ENCODE data around the gene TMEM250. TPM values are rescaled to one million over a fixed set of nuclear protein-coding genes. Genes with fewer than 3 reads are reported as not detected.
A peak's percentile ranks its signal among the peaks of the same experiment; 100 is the strongest.

TMEM250 gene
- total RNA-seq, 4 donors from 2014 or later, result 28.7 to 66.1 (median 45.3) TPM

DNA sequence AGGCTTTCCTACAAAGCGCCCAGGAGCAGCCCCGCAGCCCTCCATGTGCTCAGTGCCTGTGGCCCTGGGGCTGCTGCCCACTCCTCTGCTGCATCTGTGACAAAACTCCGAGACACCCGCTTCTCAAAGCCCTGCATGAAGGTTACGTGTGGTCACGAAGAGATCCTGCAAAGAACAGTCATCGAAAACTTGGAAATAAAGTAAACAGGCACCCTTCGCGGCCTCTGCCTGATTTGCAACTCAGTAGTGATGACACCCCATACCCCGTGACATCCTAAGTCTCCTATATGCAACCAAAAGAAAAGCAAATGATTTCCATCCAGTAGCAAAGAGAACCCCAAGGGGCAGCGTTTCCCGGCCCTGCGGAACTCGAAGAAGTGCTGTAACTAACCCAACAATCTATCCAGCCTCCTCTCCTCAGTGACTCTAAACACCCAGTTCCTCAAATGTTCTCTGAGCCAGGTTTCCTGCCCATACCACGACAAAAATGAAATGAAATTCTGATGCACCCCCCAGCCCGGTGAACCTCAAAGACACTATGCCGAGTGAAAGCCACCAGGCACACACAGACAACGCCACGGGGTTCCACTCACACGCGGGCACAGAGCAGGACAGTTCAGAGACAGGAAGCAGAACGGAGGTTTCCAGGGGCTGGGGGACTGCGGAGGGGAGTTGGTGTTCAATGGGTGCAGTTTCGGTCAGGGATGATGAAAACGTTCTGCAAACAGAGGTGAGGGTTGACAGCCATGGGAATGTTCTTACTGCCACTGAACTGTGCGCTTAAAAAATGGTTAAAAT, 42.6 kb downstream of the TMEM250 start:
- H3K27ac ChIP-seq, result peak overlapping the region in 3 of 4 donors; percentile 25 to 81 (median 37)

DNA sequence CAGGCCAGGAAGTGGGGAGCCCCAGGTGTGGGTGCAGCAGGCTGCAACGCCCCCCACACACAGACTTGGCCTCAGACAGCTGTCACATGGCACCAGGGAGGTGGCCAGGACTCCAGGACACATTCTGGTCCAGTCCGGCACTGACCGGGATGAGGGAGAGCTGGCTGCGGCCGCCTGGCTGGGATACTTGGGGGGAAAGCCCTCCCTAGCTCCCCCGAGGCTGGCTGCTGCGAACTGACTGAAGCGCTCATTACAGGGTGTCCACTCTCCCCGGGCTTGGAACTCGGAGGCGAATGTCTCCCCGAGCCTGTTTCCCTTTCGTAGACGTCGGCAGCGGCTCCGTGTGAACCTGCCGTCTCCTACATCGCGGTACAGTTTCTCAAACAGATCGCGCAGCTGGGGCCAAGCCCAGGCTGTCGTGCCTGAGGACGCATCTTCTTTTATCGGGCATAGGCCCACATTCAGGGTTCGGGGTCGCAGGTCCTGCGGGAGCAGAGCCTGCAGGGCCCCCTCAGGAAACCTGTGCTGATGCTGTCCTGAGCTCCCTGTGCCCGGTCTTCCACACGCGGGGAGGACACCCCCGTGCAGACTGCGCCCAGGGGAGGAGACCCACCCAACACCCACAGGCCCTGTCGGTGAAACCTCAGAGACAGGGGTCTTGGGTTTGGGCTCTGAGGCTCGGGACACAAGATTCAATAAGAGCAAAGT, 43.4 kb downstream of the TMEM250 start:
- H3K4me1 ChIP-seq, result peaks cover 0 to 91% (median 19%) of the 10 kb centered on the region in 3 donors
- H3K4me3 ChIP-seq, result no peak overlapping the region
- peak overlapping the region in 3 of 4 donors; percentile 17 to 81 (median 37) for H3K27ac ChIP-seq
- no CpG with 5 or more reads among the region's 35 CpGs for WGBS, 2 donors (ENCODE audit: low coverage in 1 of 2)
- peaks cover 0 to 13% of the 10 kb centered on the region in 2 donors for H3K36me3 ChIP-seq
- H3K27me3 ChIP-seq, result no peaks in the 10 kb centered on the region
- ATAC-seq, result no peak
- TF ChIP-seq EP300 (IDR thresholded peaks at IDR 0.05) (no peak), POLR2AphosphoS5 (IDR thresholded peaks at IDR 0.05) (no peak), POLR2A (IDR thresholded peaks at IDR 0.05) (no peak)
- TF ChIP-seq, protein P1, sequence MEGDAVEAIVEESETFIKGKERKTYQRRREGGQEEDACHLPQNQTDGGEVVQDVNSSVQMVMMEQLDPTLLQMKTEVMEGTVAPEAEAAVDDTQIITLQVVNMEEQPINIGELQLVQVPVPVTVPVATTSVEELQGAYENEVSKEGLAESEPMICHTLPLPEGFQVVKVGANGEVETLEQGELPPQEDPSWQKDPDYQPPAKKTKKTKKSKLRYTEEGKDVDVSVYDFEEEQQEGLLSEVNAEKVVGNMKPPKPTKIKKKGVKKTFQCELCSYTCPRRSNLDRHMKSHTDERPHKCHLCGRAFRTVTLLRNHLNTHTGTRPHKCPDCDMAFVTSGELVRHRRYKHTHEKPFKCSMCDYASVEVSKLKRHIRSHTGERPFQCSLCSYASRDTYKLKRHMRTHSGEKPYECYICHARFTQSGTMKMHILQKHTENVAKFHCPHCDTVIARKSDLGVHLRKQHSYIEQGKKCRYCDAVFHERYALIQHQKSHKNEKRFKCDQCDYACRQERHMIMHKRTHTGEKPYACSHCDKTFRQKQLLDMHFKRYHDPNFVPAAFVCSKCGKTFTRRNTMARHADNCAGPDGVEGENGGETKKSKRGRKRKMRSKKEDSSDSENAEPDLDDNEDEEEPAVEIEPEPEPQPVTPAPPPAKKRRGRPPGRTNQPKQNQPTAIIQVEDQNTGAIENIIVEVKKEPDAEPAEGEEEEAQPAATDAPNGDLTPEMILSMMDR (IDR thresholded peaks at IDR 0.05), result no peak
- no peaks in the 10 kb centered on the region for H3K9me3 ChIP-seq

More for the DNA sequence above, 42.6 kb downstream of the TMEM250 start:
- no peak for ATAC-seq
- TF ChIP-seq, protein P1 (IDR thresholded peaks at IDR 0.05), result no peak
- TF ChIP-seq EP300 (IDR thresholded peaks at IDR 0.05) (no peak), POLR2AphosphoS5 (IDR thresholded peaks at IDR 0.05) (no peak), POLR2A (IDR thresholded peaks at IDR 0.05) (no peak)
- H3K9me3 ChIP-seq, result no peaks in the 10 kb centered on the region
- H3K36me3 ChIP-seq, result peaks cover 0 to 13% of the 10 kb centered on the region in 2 donors
- H3K27me3 ChIP-seq, result no peaks in the 10 kb centered on the region
- peaks cover 0 to 96% (median 24%) of the 10 kb centered on the region in 3 donors for H3K4me1 ChIP-seq
- H3K4me3 ChIP-seq, result no peak overlapping the region
- 68 to 82% methylated on average over 12 to 16 of the region's 26 CpGs for WGBS, 2 donors (ENCODE audit: low coverage in 1 of 2)

DNA sequence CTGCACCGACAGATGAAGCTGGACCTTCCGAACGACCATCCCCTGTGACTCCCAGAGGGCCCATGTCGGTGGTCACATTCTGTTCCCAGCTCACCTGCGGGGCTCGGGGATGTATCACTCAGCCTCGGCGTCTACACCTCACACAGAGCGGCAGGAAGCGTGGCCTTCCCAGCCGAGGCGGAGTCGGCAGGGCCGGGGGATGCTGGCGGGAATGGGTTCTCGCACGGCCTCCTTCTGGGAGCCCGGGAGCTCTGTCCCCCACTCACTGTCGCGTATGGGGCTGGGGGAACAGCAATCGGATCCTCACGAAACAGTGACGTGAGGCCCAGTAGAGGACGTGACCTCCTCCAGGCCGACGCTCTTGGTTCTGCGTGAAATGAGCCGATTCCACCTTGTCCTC, 44.0 kb downstream of the TMEM250 start:
- Histone ChIP-seq H3K36me3 (peaks cover 0 to 13% of the 10 kb centered on the region in 2 donors), H3K27ac (peak overlapping the region in 2 of 4 donors; percentile 17 to 81), H3K4me3 (no peak overlapping the region), H3K4me1 (peaks cover 0 to 91% (median 13%) of the 10 kb centered on the region in 3 donors), H3K27me3 (no peaks in the 10 kb centered on the region), H3K9me3 (no peaks in the 10 kb centered on the region)
- WGBS, 2 donors (ENCODE audit: low coverage in 1 of 2), result 80 to 100% methylated on average over 1 to 4 of the region's 28 CpGs
- no peak for TF ChIP-seq POLR2A (IDR thresholded peaks at IDR 0.05)
- TF ChIP-seq, protein P1 (IDR thresholded peaks at IDR 0.05), result no peak
- no peak for TF ChIP-seq EP300 (IDR thresholded peaks at IDR 0.05)
- ATAC-seq, result no peak

Other genes with a start within 250 kb of the TMEM250 start
- gene CAMSAP1, start 211.3 kb downstream of the TMEM250 start, total RNA-seq, result 10 to 100 TPM; 27.5 to 49.2 (median 28.2) TPM
- gene UBAC1, start 157.5 kb downstream of the TMEM250 start, total RNA-seq, result 10 to 100 TPM; 52.9 to 76.3 (median 63.5) TPM
- 100 to 1,000 TPM in 3 of 4 donors, 10 to 100 TPM in 1; 71.4 to 209 (median 110) TPM for gene NACC2, start 23.6 kb downstream of the TMEM250 start, total RNA-seq
- not detected for gene LHX3, start 86.3 kb upstream of the TMEM250 start, total RNA-seq
- gene QSOX2, start 126.9 kb upstream of the TMEM250 start, total RNA-seq, result 1 to 10 TPM; 3.4 to 7.2 (median 5.2) TPM
- not detected for gene CCDC187, start 185.2 kb upstream of the TMEM250 start, total RNA-seq
- 10 to 100 TPM in 3 of 4 donors, 1 to 10 TPM in 1; 10.0 to 14.9 (median 13.0) TPM for gene GPSM1, start 208.7 kb upstream of the TMEM250 start, total RNA-seq
- 10 to 100 TPM in 3 of 4 donors, 1 to 10 TPM in 1; 8.4 to 23.7 (median 15.7) TPM for gene DNLZ, start 244.9 kb upstream of the TMEM250 start, total RNA-seq

Data from gastroesophageal sphincter (tissue), 4 donors.